Measurements from ENCODE around the gene TFIP11. TPM values are rescaled to one million over a fixed set of nuclear protein-coding genes. Genes with fewer than 3 reads are reported as not detected.

Gene TFIP11
- total RNA-seq, 1 experiment from 2014 or later = 26.9 TPM

- DNase-seq (ENCODE audit: low spot score) (no peak), ATAC-seq (no peak)
- H3K36me3 Mint-ChIP-seq = peaks cover 37% of the 10 kb centered on the region
- no peak overlapping the region for H3K4me3 Mint-ChIP-seq
- H3K4me1 Mint-ChIP-seq = no peaks in the 10 kb centered on the region
- H3K9me3 Mint-ChIP-seq = no peaks in the 10 kb centered on the region
- H3K27ac Mint-ChIP-seq = no peak overlapping the region
- ChIA-PET POLR2A (no interaction called here), CTCF (no interaction called here)
- no peaks in the 10 kb centered on the region for H3K27me3 Mint-ChIP-seq (ENCODE audit: low read depth)
- TF ChIP-seq ZNF532 (CRISPR knock-in tag; IDR thresholded peaks at IDR 0.05; ENCODE audit: borderline replicate concordance) = no peak
- no peak for TF ChIP-seq GABPB1 (CRISPR knock-in tag; IDR thresholded peaks at IDR 0.05)
- no peak for TF ChIP-seq TEAD1 (CRISPR knock-in tag; IDR thresholded peaks at IDR 0.05)
- no peak for TF ChIP-seq NFATC4 (CRISPR knock-in tag; IDR thresholded peaks at IDR 0.05)
- no peak for TF ChIP-seq PRRX2 (CRISPR knock-in tag; IDR thresholded peaks at IDR 0.05)
- TF ChIP-seq CREB1 (CRISPR knock-in tag; IDR thresholded peaks at IDR 0.05) = no peak
- TF ChIP-seq FOXJ3 (CRISPR knock-in tag; IDR thresholded peaks at IDR 0.05; ENCODE audit: borderline replicate concordance) = no peak
- TF ChIP-seq ZNF263 (CRISPR knock-in tag; IDR thresholded peaks at IDR 0.05; ENCODE audit: low read depth) = no peak
- TF ChIP-seq NR1H2 (CRISPR knock-in tag; IDR thresholded peaks at IDR 0.05) = no peak
- no peak for TF ChIP-seq TP53 (CRISPR knock-in tag; IDR thresholded peaks at IDR 0.05)
Observed at GRCh38 chr22:26541167-26541819, 29.0 kb upstream of the TFIP11 start.

GRCh38 chr22:26540119-26540518 is 27.8 kb upstream of the TFIP11 start:
- Mint-ChIP-seq H3K36me3 (peaks cover 45% of the 10 kb centered on the region), H3K4me1 (0 out of 2 replicates have a peak, but pooled peaks cover 5% of the 10 kb centered on the region)
- CTCF ChIA-PET = no interaction called here

GRCh38 chr22:26536762-26537134 is 24.5 kb upstream of the TFIP11 start:
- DNase-seq (ENCODE audit: low spot score) = no peak
- H3K9me3 Mint-ChIP-seq = no peaks in the 10 kb centered on the region
- no peak overlapping the region for H3K4me3 Mint-ChIP-seq
- ATAC-seq = no peak
- no peaks in the 10 kb centered on the region for H3K27me3 Mint-ChIP-seq (ENCODE audit: low read depth)
- H3K4me1 Mint-ChIP-seq = 0 out of 2 replicates have a peak, but pooled peaks cover 5% of the 10 kb centered on the region
- ChIA-PET POLR2A (no interaction called here), CTCF (interaction anchor here (0.8 kb wide), 1 partner anchor 129 kb away, joined by 3 read pairs; no protein-coding TSS in a partner anchor)
- peak overlapping the region; percentile 41; the same call in 1 of the 2 replicates for H3K27ac Mint-ChIP-seq
- peaks cover 48% of the 10 kb centered on the region for H3K36me3 Mint-ChIP-seq
- no peak for TF ChIP-seq AR (CRISPR knock-in tag; IDR thresholded peaks at IDR 0.05)
- TF ChIP-seq NFYB (CRISPR knock-in tag; conservative IDR thresholded peaks at IDR 0.05; ENCODE audit: low read depth) = no peak
- no peak for TF ChIP-seq CTCF (IDR thresholded peaks at IDR 0.05)
- TF ChIP-seq JAZF1 (CRISPR knock-in tag; IDR thresholded peaks at IDR 0.05) = no peak
- 0 out of 2 replicates have a peak, but pooled peaks have one; percentile 21 for TF ChIP-seq ZNF121 (CRISPR knock-in tag; IDR thresholded peaks at IDR 0.05)

More at GRCh38 chr22:26540119-26540518, 27.8 kb upstream of the TFIP11 start:
- ATAC-seq (no peak), DNase-seq (ENCODE audit: low spot score) (no peak)
- no peak for TF ChIP-seq GABPB1 (CRISPR knock-in tag; IDR thresholded peaks at IDR 0.05)
- TF ChIP-seq HMGA2 (CRISPR knock-in tag; IDR thresholded peaks at IDR 0.05) = no peak
- no peak for TF ChIP-seq ZNF281 (CRISPR knock-in tag; IDR thresholded peaks at IDR 0.05)
- POLR2A ChIA-PET = no interaction called here
- Mint-ChIP-seq H3K27me3 (ENCODE audit: low read depth) (no peaks in the 10 kb centered on the region), H3K27ac (no peak overlapping the region), H3K9me3 (no peaks in the 10 kb centered on the region), H3K4me3 (no peak overlapping the region)
